ENCODE data around the gene KCNG4. TPM values are rescaled to one million over a fixed set of nuclear protein-coding genes. Genes with fewer than 3 reads are reported as not detected.

KCNG4 gene
- total RNA-seq, 3 donors from 2014 or later, result not detected

DNA sequence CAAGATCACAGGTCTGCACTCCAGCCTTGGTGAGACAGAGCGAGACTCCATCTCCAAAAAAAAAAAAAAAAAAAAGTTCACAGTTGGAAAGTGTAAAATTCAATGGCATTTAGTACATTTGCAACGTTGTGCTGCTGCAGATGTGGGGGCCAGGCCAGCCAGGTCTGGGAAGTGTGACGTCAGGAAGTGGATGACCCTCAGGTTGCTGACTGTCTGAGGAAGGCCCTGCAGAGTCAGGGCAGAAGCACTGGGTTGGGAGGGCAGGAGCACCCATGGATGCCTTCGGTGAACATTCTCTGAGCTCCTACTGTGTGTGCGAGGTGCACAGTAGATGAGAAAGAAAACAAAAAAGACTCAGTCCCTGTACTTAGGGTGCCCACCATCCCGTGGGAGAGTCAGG, 42.7 kb upstream of the KCNG4 start:
- no peaks in the 10 kb centered on the region for H3K9me3 ChIP-seq
- H3K4me1 ChIP-seq (ENCODE audit: low read depth), result peaks cover 8% of the 10 kb centered on the region
- ATAC-seq (no peak), DNase-seq (no peak)
- no peaks in the 10 kb centered on the region for H3K36me3 ChIP-seq (ENCODE audit: low read depth)
- no peak overlapping the region for H3K4me3 ChIP-seq
- TF ChIP-seq, protein P1, sequence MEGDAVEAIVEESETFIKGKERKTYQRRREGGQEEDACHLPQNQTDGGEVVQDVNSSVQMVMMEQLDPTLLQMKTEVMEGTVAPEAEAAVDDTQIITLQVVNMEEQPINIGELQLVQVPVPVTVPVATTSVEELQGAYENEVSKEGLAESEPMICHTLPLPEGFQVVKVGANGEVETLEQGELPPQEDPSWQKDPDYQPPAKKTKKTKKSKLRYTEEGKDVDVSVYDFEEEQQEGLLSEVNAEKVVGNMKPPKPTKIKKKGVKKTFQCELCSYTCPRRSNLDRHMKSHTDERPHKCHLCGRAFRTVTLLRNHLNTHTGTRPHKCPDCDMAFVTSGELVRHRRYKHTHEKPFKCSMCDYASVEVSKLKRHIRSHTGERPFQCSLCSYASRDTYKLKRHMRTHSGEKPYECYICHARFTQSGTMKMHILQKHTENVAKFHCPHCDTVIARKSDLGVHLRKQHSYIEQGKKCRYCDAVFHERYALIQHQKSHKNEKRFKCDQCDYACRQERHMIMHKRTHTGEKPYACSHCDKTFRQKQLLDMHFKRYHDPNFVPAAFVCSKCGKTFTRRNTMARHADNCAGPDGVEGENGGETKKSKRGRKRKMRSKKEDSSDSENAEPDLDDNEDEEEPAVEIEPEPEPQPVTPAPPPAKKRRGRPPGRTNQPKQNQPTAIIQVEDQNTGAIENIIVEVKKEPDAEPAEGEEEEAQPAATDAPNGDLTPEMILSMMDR (IDR thresholded peaks at IDR 0.05), result no peak
- intact Hi-C loops (cut with DNase I, micrococcal nuclease), result no loop called here

- no peaks in the 10 kb centered on the region for H3K9me3 ChIP-seq
- H3K4me3 ChIP-seq, result no peak overlapping the region
- no peaks in the 10 kb centered on the region for H3K36me3 ChIP-seq (ENCODE audit: low read depth)
- DNase-seq (no peak), ATAC-seq (no peak)
- TF ChIP-seq, protein P1 (IDR thresholded peaks at IDR 0.05), result no peak
- H3K4me1 ChIP-seq (ENCODE audit: low read depth), result no peaks in the 10 kb centered on the region
- intact Hi-C loops (cut with DNase I, micrococcal nuclease), result no loop called here
These were observed 41.3 kb upstream of the KCNG4 start for GRCh38 chr16:84281074-84281473.

DNA sequence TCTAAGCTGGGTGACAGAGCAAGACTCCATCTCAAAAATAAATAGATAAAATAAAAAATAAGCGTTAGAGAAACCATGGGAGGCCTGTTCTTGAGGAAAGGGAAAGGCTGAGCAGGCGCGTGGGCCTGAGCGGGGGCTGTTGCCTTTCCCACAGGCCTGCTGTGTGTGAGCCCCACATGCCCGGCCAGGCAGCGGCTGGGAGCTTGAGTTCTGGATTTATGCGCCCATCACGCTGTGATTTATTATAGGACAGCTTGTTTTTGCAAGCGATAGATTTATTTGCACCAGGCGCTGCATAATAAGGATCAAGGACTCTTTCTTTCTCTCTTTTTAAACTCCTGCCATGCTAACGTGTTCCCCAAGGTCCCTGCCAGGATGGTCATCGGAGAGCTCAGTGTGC, 40.1 kb upstream of the KCNG4 start:
- no peak for DNase-seq
- Histone ChIP-seq H3K36me3 (ENCODE audit: low read depth) (no peaks in the 10 kb centered on the region), H3K9me3 (no peaks in the 10 kb centered on the region), H3K4me3 (no peak overlapping the region), H3K4me1 (ENCODE audit: low read depth) (no peaks in the 10 kb centered on the region)
- intact Hi-C loops (cut with DNase I, micrococcal nuclease), result loop anchor here (5.0 kb wide), 1 partner anchor 202 kb away; no protein-coding TSS in a partner anchor
- ATAC-seq, result no peak
- TF ChIP-seq, protein P1 (IDR thresholded peaks at IDR 0.05), result no peak

GRCh38 chr16:84278968-84279367, 39.2 kb upstream of the KCNG4 start:
- no peaks in the 10 kb centered on the region for H3K9me3 ChIP-seq
- ATAC-seq (no peak), DNase-seq (no peak)
- intact Hi-C loops (cut with DNase I, micrococcal nuclease), result loop anchor here (5.0 kb wide), 1 partner anchor 203 kb away; no protein-coding TSS in a partner anchor
- TF ChIP-seq, protein P1 (IDR thresholded peaks at IDR 0.05), result no peak
- H3K4me3 ChIP-seq, result no peak overlapping the region
- H3K4me1 ChIP-seq (ENCODE audit: low read depth), result no peaks in the 10 kb centered on the region
- no peaks in the 10 kb centered on the region for H3K36me3 ChIP-seq (ENCODE audit: low read depth)

DNA sequence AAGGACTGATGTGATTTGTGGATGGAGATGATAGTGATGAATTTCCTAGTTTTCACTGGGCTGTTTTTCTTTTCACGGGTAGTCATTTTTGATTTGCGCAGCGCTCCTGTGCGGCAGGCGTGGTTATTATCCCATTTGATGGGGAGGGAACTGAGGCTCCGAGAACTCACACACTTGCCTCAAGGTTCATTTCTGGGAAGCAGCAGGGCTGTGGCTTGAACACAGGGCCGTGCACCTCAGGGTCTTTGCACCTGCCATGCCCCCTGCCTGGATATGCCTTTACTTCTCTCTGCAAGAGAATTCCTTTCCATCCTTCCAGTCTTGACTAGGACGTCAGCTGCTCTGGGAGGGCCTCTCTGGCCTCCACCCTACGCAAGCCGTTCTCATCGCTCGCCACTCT, 38.5 kb upstream of the KCNG4 start:
- no peak for ATAC-seq
- no peak for DNase-seq
- TF ChIP-seq, protein P1 (IDR thresholded peaks at IDR 0.05), result no peak
- Histone ChIP-seq H3K9me3 (no peaks in the 10 kb centered on the region), H3K36me3 (ENCODE audit: low read depth) (no peaks in the 10 kb centered on the region), H3K4me1 (ENCODE audit: low read depth) (no peaks in the 10 kb centered on the region), H3K4me3 (no peak overlapping the region)
- intact Hi-C loops (cut with DNase I, micrococcal nuclease), result loop anchor here (5.0 kb wide), 1 partner anchor 204 kb away; no protein-coding TSS in a partner anchor

Data from mucosa of descending colon (tissue), 3 donors.